Measurements from ENCODE around the gene UNK.

GRCh38 chr17:75829747-75830146 is 45.1 kb downstream of the UNK start:
- TF ChIP-seq CTCF (IDR thresholded peaks at IDR 0.05; ENCODE audit: low read depth, low read length) = no peak
- no peak for TF ChIP-seq EZH2phosphoT487 (IDR thresholded peaks at IDR 0.05; ENCODE audit: low read depth)

All from OCI-LY3 (cell line).